LHCN-M2 (cell line): ENCODE measurements around the gene GAN. TPM values are rescaled to one million over a fixed set of nuclear protein-coding genes. Genes with fewer than 3 reads are reported as not detected.

Experiments
- DNase-seq: peaks from one replicate; pipeline ENCODE4 v3.0.0-alpha.2; 2012; ENCODE audit warnings: low read depth
- total RNA-seq: library from RNA; depleted of rRNA; stranded (reverse); fragments of >200 nt; gene quantifications from 2 replicates; pipeline ENCODE4 v1.2.3, GENCODE V29; 2014

GAN gene
- total RNA-seq, 1 experiment from 2014 or later = 4.5 TPM

DNA sequence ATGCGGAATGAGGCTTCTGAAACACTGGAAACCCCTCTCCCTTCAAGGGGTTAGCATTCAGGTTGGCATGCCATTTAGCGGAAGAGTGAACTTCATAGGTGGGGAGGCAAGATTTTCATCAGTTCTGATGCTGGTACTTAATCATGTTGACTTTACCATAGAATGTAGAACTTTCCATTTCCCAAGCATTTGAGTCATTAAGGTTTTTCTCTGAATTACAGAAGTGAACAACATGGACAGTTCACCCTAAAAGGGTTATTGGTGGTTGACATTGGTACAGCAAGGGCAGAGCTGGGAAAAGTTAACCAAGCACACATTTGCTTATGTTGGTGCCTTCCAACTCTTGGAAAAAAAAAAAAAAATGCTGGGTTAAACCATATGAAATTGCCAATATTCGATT is 39.1 kb downstream of the GAN start:
- no peak for DNase-seq

GRCh38 chr16:81357711-81358260 is 43.0 kb downstream of the GAN start:
- no peak for DNase-seq

DNA sequence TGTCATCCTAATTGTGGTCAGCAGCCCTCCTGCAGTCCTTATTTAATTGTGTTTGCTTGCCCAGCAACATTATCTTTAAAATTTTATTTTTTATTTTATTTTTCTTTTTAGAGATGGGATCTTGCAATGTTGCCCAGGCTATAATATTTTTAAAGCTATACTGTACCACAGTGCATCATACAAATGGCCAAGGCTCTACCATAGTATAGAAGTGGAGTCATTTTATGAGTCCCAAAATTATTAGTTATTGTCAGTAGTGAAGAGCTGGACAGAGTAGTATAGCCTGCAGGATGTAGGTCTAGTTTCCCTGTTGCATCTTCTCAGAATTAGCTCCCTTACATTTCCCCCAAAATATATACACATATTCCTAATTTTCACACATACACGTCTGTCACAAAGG is 44.1 kb downstream of the GAN start:
- DNase-seq = no peak

DNA sequence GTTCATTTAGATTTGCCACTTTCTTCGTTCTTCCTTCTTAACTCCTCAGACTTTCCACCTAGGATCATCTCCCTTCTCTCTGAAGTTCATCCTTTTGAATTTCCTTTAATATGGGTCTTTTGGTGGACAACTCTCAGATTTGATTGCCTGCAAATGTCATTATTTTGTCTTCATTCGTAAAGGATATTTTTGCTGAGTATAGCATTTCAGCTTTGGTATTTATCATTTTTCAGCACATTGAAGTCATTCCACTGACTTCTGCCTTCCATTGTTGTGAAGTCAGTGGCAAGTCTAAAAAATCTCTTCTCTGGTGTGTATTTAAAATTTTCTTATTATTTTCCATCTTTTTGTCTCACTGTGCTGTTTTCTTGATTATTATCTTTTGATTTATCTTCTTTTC is 45.4 kb downstream of the GAN start:
- DNase-seq = no peak

- no peak for DNase-seq
These were observed 51.0 kb downstream of the GAN start for GRCh38 chr16:81365731-81366130.

GRCh38 chr16:81366316-81366932 is 51.7 kb downstream of the GAN start:
- DNase-seq = peak; percentile 42

GRCh38 chr16:81367821-81368220 is 53.1 kb downstream of the GAN start:
- no peak for DNase-seq

- no peak for DNase-seq
These were observed 55.2 kb downstream of the GAN start for GRCh38 chr16:81369888-81370504.

DNA sequence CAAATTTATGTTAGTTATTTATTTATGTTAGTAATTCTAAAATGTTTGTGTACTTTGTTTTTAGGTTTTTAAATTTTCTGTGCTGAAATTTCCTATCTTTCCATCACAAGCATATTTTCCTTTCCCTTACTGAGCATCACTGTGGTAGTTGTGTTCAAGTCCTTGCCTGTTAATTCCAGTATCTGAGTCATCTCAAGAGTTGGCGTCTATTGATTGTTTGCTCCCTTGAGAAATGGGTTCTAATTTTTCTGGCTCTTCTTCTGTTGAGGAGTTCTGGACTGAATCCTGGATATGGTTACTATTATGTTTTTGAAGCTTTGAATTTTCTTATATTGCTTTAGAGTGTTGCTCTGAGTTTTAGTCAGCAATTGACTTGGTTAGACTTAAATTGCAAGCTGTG is 56.3 kb downstream of the GAN start:
- DNase-seq = no peak

GRCh38 chr16:81374550-81374949 is 59.8 kb downstream of the GAN start:
- no peak for DNase-seq

DNA sequence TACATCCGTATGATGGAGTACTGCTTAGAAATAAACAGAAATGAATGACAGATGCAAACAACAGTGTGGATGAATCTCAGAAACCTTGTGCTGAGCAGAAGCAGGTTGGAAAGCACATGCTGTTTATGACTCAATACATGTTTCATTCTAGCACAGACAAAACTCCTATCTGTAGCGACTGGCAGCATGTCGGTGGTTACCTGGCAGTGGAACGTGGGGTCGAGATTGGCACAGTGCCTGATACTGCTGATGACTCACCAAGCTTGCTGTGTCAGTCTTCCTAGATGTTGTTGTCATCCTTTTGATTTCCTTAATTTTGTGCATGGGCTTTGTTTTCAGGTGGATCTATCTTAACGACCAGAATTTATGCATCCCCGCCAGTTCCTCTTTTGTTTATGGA is 62.1 kb downstream of the GAN start:
- peak; percentile 1 for DNase-seq

- DNase-seq = no peak
These were observed 63.3 kb downstream of the GAN start for GRCh38 chr16:81378049-81378448.

- no peak for DNase-seq
These were observed 66.2 kb downstream of the GAN start for GRCh38 chr16:81380932-81381331.

DNA sequence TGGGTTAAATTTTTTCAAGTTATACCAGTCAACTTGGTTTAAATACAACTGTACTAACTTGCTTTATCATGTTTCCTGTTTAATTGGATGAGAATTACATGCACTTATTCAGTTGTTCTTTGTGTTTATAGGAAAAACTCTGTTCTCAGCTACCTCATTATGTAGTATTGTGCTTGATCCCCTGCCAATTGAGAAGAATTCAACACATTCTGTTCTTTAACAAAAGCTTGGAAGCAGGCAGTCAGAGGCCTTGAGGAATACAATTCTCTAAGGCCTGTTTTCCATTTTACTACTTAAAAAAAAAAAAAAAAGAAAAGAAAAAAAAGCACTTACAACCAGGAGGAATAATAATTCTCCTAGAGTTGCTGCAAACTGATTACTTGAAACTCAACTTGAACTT is 69.2 kb downstream of the GAN start:
- no peak for DNase-seq

DNA sequence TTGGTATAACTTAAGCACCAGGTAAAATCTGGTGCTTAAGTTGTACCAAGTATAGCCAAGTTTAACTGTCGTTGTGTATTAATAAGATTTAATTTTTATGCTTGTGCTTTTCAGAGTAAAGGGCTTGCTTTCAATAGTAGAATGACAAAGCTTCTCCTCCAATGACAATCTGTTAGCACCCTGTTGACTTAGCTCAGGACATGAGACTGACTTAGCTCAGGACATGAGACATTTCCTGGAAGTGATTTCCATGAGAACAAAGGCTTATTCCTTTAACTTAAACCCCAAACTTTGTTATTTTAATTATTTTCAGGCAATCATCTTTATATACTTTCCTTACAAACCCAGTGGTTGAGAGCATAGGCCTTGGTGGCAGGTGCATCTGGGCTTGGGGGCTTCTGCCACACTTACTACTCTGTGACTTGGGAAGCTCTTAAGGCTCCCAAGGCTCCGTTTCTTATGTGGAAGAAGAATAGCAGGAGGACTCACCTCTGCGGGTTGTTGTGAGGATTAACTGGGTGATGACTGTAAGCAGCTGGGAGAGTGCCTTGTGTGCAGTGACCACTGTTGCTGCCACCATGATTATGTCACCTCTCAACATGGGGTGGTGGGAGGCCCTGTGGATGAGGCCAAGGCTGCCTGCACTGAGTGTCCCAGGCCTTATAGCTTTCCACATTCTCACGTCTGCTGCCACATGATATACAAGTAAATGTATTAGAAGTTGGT is 70.4 kb downstream of the GAN start:
- no peak for DNase-seq

GRCh38 chr16:81388357-81388756 is 73.6 kb downstream of the GAN start:
- no peak for DNase-seq

GRCh38 chr16:81390840-81391239 is 76.1 kb downstream of the GAN start:
- no peak for DNase-seq

GRCh38 chr16:81392011-81392410 is 77.2 kb downstream of the GAN start:
- no peak for DNase-seq

- no peak for DNase-seq
These were observed 79.7 kb downstream of the GAN start for GRCh38 chr16:81394416-81394815.

- no peak for DNase-seq
These were observed 80.3 kb downstream of the GAN start for GRCh38 chr16:81394966-81395655.

GRCh38 chr16:81397058-81397878 is 82.5 kb downstream of the GAN start:
- no peak for DNase-seq
